Fibroblast of skin of left biceps (primary cell): ENCODE results near the gene ACBD4.

ENCODE experiments used
- DNase-seq, 2 experiments: peaks; one replicate each; pipeline ENCODE4 v3.0.0-alpha.2; 2013; ENCODE audit warnings: low read depth in 2 of 2

The ACBD4 gene

GRCh38 chr17:45135192-45135977 is at the start of gene ACBD4:
ACBD4 (plus strand) TSS chr17:45135687; CDS start chr17:45136145, 458 bp downstream.
- peak; percentile 90 to 93 for DNase-seq

GRCh38 chr17:45086391-45086790 is 49.1 kb upstream of the ACBD4 start:
- no peak for DNase-seq

GRCh38 chr17:45086865-45087503 is 48.5 kb upstream of the ACBD4 start:
- no peak for DNase-seq

GRCh38 chr17:45087504-45087975 is 47.9 kb upstream of the ACBD4 start:
- no peak for DNase-seq

GRCh38 chr17:45087978-45088377 is 47.5 kb upstream of the ACBD4 start:
- no peak for DNase-seq

GRCh38 chr17:45088741-45089140 is 46.7 kb upstream of the ACBD4 start:
- DNase-seq, result no peak

- DNase-seq, result no peak
Observed at GRCh38 chr17:45090711-45091110, 44.8 kb upstream of the ACBD4 start.

GRCh38 chr17:45091778-45092425 is 43.6 kb upstream of the ACBD4 start:
- no peak for DNase-seq

- DNase-seq, result peak; percentile 93 to 94
Observed at GRCh38 chr17:45092911-45093430, 42.5 kb upstream of the ACBD4 start.

GRCh38 chr17:45093444-45094110 is 41.9 kb upstream of the ACBD4 start:
- no peak for DNase-seq

GRCh38 chr17:45096141-45096540 is 39.3 kb upstream of the ACBD4 start:
- DNase-seq, result no peak

- DNase-seq, result no peak
Observed at GRCh38 chr17:45096926-45097325, 38.6 kb upstream of the ACBD4 start.

- no peak for DNase-seq
Observed at GRCh38 chr17:45098081-45098868, 37.2 kb upstream of the ACBD4 start.

- peak; percentile 36 to 37 for DNase-seq
Observed at GRCh38 chr17:45098869-45099616, 36.4 kb upstream of the ACBD4 start.

GRCh38 chr17:45101546-45101882 is 34.0 kb upstream of the ACBD4 start:
- no peak for DNase-seq

- DNase-seq, result no peak
Observed at GRCh38 chr17:45101883-45102811, 33.3 kb upstream of the ACBD4 start.

- no peak for DNase-seq
Observed at GRCh38 chr17:45102856-45103255, 32.6 kb upstream of the ACBD4 start.

GRCh38 chr17:45103269-45103795 is 32.2 kb upstream of the ACBD4 start:
- no peak for DNase-seq

GRCh38 chr17:45104029-45104428 is 31.5 kb upstream of the ACBD4 start:
- DNase-seq, result no peak
